SJSA1 (cell line): Measurements from ENCODE around the gene ELOVL2. TPM values are rescaled to one million over a fixed set of nuclear protein-coding genes. Genes with fewer than 3 reads are reported as not detected.

Experiments used
- DNase-seq, 2 experiments: peaks; one replicate each; pipeline ENCODE4 v3.0.0-alpha.2; 2015 to 2020; ENCODE audit warnings: low spot score in 2 of 2, low read depth in 1 of 2
- H3K27ac ChIP-seq: fragments of 250-450 bp; sonication (Bioruptor Pico); 2 replicates; pipeline ENCODE4 v1.5.1; 2020; ENCODE audit warnings: mild to moderate bottlenecking, moderate library complexity
- H3K27me3 ChIP-seq: fragments of 250-450 bp; sonication (Bioruptor Pico); replicated peaks from 2 replicates; pipeline ENCODE4 v1.5.1; 2020; ENCODE audit warnings: mild to moderate bottlenecking, moderate library complexity
- H3K36me3 ChIP-seq: fragments of 250-450 bp; sonication (Bioruptor Pico); 2 replicates; pipeline ENCODE4 v1.5.1; 2020; ENCODE audit warnings: mild to moderate bottlenecking
- H3K4me1 ChIP-seq: fragments of 250-450 bp; sonication (Bioruptor Pico); replicated peaks from 2 replicates; pipeline ENCODE4 v1.6.1; 2021; ENCODE audit warnings: mild to moderate bottlenecking
- H3K4me3 ChIP-seq: fragments of 250-450 bp; sonication (Bioruptor Pico); 2 replicates; pipeline ENCODE4 v1.5.1; 2020; ENCODE audit warnings: mild to moderate bottlenecking
- H3K9me3 ChIP-seq: fragments of 250-450 bp; sonication (Bioruptor Pico); replicated peaks from 2 replicates; pipeline ENCODE4 v1.5.1; 2020; ENCODE audit warnings: mild to moderate bottlenecking
- total RNA-seq: library from RNA; depleted of rRNA; stranded (reverse); fragments of >200 nt; shearing (Covaris generic); gene quantifications from 2 replicates; pipeline ENCODE4 v1.2.3, GENCODE V29; 2014

Gene ELOVL2
- total RNA-seq, 1 experiment from 2014 or later: 10.9 TPM

DNA sequence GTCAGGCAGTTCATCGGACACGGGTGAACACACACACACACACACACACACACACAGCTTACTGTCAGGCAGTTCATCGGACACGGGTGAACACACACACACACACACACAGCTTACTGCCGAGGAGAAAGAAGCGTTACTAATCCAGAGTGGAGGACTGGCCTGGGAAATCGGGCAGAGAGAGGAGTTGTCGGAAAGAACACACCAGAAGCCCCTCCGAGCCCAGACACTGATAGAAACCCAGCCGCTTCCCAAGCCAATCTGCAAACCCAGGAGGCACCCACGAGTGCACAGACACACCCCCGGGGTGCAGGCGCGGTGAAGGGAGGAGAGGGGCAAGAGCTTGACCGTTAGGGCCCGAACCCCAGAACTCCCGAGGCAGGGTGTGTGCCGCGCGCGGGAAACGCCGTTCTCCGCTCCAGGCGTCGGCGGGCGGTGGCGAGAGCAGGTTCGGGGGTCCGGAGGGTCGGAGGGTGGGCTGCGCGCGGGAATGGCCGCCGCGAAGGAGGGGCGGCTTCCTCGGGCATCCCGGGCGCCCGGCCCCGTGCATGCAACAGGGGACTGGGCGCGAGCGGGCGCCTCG is 636 bp downstream of the ELOVL2 start:
- peak in 1 of 2 experiments; percentile 34 for DNase-seq
- Histone ChIP-seq H3K4me3 (peak overlapping the region; percentile 93), H3K9me3 (peaks cover 5% of the 10 kb centered on the region), H3K27ac (no peak overlapping the region), H3K4me1 (peaks cover 13% of the 10 kb centered on the region), H3K27me3 (0 out of 2 replicates have a peak, but pooled peaks cover 3% of the 10 kb centered on the region), H3K36me3 (no peaks in the 10 kb centered on the region)

DNA sequence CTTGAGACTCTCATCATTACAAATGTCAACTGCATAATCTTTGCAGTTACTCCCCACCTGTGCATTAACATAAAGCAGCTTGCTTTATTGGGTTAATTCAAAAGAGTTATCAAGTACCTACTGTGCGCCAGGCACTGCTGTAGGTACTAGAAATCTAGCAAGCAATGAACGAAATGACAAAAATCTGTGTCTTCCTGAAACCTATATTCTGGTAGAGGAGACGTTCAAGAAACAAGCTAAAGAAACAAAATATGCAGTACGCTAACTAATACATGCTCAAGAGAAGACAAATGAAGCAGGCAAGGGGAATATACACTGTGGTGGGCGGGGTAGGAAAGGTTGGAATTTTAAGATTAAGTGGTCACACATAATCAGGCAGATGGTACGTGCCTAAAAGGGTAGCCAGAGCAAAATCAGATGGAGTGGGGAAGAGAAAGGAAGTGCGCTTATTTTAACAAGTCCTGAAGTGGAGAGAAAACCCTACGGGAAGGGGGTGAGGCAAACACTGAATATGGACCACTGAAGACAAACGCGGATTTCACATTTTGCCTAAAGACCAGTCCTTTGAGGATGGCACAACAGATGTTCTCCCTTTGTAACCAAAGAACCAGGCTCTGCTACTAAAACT is 1.2 kb downstream of the ELOVL2 start:
- 0 out of 2 replicates have a peak, but pooled peaks cover 3% of the 10 kb centered on the region for H3K27me3 ChIP-seq
- no peaks in the 10 kb centered on the region for H3K36me3 ChIP-seq
- no peak for DNase-seq
- no peak overlapping the region for H3K27ac ChIP-seq
- H3K4me1 ChIP-seq: peaks cover 13% of the 10 kb centered on the region
- H3K9me3 ChIP-seq: peaks cover 5% of the 10 kb centered on the region
- peak overlapping the region; percentile 93 for H3K4me3 ChIP-seq

DNA sequence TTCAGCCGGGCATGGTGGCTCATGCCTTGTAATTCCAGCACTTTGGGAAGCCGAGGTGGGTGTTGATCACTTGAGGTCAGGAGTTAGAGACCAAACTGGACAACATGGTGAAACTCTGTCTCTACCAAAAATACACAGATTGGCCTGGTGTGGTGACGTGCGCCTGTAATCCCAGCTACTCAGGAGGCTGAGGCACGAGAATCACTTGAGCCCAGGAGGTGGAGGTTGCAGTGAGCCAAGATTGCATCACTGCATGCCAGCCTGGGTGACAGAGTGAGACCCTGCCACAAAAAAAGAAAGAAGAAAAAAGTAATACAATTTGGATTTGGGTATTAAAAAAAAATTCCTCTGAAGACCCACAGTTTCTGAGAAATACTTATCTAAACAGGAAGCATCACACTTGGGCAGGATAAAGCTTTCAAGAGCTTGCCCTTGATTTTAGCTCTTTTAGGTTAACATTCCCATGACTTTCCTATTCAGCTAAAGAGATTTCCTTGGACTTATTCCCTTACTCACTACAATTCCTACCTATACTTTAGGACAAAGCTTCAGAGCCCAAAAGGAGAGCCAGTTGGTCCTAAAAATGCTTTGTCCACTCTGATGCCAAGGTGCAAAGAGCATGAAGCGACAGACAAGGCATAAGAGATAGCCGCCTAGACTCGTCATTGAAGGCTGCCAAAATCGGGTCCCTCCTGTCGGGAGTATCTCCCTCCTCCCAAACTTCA is 1.9 kb downstream of the ELOVL2 start:
- H3K4me1 ChIP-seq: peaks cover 13% of the 10 kb centered on the region
- 0 out of 2 replicates have a peak, but pooled peaks cover 3% of the 10 kb centered on the region for H3K27me3 ChIP-seq
- no peaks in the 10 kb centered on the region for H3K36me3 ChIP-seq
- H3K9me3 ChIP-seq: peaks cover 5% of the 10 kb centered on the region
- H3K27ac ChIP-seq: no peak overlapping the region
- H3K4me3 ChIP-seq: no peak overlapping the region
- DNase-seq: no peak

DNA sequence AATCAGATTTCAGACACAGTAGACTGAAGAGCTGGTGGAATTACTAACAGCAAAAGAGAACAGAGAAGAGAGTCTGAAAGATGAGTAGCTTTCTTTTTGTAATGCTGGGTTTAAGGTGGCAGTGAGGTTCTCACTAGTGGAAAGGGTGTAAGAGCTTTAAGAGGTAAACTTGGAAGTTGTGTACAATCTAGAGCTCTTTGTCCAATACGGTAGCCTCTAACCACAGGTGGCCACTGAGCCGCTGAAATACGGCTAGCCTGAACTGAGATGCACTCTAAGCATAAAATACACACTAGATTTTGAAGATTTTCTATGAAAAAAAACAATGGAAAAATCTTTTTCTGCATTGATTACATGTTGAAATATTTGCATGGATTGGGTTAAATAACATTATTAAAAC is 4.0 kb downstream of the ELOVL2 start:
- H3K9me3 ChIP-seq: peaks cover 5% of the 10 kb centered on the region
- no peaks in the 10 kb centered on the region for H3K36me3 ChIP-seq
- DNase-seq: no peak
- peaks cover 13% of the 10 kb centered on the region for H3K4me1 ChIP-seq
- H3K4me3 ChIP-seq: no peak overlapping the region
- H3K27me3 ChIP-seq: 0 out of 2 replicates have a peak, but pooled peaks cover 3% of the 10 kb centered on the region
- no peak overlapping the region for H3K27ac ChIP-seq

DNA sequence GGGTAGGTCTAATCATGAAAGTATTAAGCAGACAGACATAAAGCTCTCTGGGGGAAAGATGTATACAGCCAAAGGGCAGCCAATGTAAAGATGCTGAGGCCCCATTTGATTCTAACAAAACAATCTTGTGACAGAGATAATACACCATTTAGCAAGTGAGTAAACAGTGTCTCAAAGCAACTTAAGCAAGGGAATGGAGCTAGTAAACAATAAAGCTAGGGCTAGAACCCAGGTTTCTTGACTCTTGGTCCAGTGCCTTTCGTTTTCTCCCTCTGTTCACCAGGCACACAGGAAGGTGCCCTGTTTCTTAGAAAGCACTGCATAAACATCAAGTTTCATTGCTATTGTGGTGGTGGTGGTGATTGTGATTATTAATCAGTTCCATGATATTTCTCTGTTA is 5.1 kb downstream of the ELOVL2 start:
- DNase-seq: no peak
- no peaks in the 10 kb centered on the region for H3K36me3 ChIP-seq
- H3K9me3 ChIP-seq: no peaks in the 10 kb centered on the region
- H3K27me3 ChIP-seq: 0 out of 2 replicates have a peak, but pooled peaks cover 3% of the 10 kb centered on the region
- H3K4me3 ChIP-seq: no peak overlapping the region
- no peak overlapping the region for H3K27ac ChIP-seq
- peaks cover 15% of the 10 kb centered on the region for H3K4me1 ChIP-seq

DNA sequence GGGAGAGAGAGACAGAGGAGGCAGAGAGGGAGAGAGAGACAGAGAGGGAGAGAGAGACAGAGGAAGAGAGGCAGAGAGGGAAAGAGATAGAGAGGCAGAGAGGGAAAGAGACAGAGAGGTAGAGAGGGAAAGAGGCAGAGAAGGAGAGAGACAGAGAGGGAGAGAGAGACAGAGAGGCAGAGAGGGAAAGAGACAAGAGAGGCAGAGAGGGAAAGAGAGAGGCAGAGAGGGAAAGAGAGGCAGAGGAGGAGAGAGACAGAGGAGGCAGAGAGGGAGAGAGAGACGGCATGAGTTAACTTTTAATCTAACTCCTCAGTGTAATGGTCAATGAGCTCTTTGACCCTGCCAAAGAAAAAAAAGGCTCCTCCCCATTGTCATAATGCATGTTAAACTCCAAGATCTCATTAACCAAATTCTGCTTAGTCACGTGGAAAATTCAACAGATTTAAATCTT is 7.1 kb downstream of the ELOVL2 start:
- Histone ChIP-seq H3K4me3 (no peak overlapping the region), H3K4me1 (peaks cover 28% of the 10 kb centered on the region), H3K27ac (no peak overlapping the region), H3K27me3 (no peaks in the 10 kb centered on the region), H3K9me3 (no peaks in the 10 kb centered on the region), H3K36me3 (no peaks in the 10 kb centered on the region)
- DNase-seq: no peak

DNA sequence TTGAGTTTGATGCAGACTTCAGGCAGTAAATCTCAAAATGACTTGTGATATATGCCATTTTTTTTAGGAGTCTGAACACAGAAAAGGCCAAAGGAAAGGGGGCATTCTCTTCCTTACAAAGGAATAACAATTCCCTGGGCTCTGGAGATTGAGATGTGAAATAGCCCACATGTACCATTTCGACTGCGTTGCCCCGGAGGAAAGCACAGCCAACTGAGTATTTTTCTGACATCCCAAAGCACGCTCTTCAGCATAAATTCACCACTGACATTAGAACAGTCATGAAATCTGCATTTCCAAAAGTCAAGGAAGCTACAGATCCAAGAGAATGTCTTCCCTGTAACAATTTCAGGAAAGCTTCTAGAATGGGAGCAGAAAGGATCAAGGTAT is 7.8 kb downstream of the ELOVL2 start:
- Histone ChIP-seq H3K9me3 (no peaks in the 10 kb centered on the region), H3K36me3 (no peaks in the 10 kb centered on the region), H3K27ac (no peak overlapping the region), H3K4me1 (peaks cover 28% of the 10 kb centered on the region), H3K27me3 (no peaks in the 10 kb centered on the region), H3K4me3 (no peak overlapping the region)
- no peak for DNase-seq

DNA sequence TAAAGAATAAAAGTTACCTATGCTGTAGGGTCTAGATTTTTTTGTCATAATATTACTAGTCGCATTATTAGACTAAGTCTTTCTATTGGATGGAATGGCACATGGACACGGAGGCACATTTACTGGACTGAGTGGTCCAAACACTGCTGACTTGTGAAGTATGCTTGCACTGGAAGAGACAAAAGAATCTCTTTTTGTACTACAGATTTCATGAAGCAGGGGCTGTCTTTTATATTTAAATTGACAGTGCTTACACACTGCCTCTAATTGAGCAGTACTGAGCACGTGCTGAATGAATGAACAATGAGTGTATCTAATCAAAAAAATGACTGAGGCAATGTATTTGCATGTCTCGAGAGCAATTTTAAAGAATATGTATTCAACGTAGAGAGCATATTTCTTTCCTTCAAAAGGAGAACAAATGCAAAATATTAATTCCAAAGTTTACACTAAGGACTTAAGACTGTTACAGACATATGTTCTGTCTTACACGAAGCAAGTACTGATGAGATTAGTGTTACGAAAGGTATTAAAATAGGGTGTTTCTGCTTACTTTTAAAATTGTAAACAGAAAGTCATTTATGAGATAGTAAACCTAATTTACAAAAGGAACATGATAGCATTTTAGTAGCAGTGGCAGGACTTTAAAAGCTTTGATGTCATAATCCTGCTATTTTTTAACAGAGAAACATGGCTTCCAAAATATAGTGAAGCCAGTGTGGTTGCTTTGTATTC is 8.3 kb downstream of the ELOVL2 start:
- H3K27me3 ChIP-seq: no peaks in the 10 kb centered on the region
- H3K36me3 ChIP-seq: no peaks in the 10 kb centered on the region
- H3K27ac ChIP-seq: no peak overlapping the region
- peaks cover 28% of the 10 kb centered on the region for H3K4me1 ChIP-seq
- DNase-seq: no peak
- no peaks in the 10 kb centered on the region for H3K9me3 ChIP-seq
- H3K4me3 ChIP-seq: no peak overlapping the region

DNA sequence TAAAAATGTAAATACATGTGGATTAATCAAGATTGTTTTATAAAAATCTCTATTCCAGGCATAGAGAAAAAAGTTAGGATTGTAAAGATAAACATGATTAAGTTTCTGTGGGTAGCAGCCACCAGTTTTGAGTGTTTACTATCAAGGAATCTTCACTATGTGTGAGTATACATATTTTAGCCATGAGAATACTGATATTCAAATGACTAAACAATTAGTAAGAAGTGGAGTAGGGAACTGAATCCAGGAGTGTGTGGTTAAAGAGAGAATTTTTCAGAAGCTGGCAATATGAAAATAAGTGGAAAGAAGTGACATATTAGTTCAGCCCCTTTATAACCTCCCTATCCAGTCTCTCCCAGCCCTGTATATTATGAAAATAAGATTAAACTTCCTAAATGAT is 10.3 kb downstream of the ELOVL2 start:
- Histone ChIP-seq H3K27ac (peak overlapping the region; percentile 66), H3K27me3 (no peaks in the 10 kb centered on the region), H3K9me3 (no peaks in the 10 kb centered on the region), H3K4me3 (no peak overlapping the region), H3K36me3 (no peaks in the 10 kb centered on the region), H3K4me1 (peaks cover 24% of the 10 kb centered on the region)
- peak in 1 of 2 experiments; percentile 64 for DNase-seq

DNA sequence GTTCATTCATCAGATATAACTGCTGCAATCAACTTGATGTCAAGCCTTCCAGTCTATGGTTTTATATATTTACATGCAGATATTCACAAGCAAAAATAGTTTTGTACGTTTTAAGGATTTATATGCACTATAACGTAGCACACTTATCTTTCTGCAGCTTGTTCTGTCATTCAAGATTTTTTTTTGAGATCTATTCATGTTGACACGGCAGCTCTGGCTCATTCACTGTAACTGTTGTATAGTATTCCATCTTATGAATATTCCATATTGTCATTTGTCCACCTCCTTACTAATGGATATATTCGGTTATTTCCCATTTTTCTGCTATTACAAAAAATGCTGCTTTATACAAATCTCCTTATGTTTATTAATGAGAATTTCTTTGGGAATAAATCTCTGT is 13.2 kb downstream of the ELOVL2 start:
- Histone ChIP-seq H3K4me1 (peaks cover 24% of the 10 kb centered on the region), H3K27me3 (no peaks in the 10 kb centered on the region), H3K36me3 (no peaks in the 10 kb centered on the region), H3K27ac (no peak overlapping the region), H3K9me3 (no peaks in the 10 kb centered on the region), H3K4me3 (no peak overlapping the region)
- no peak for DNase-seq

DNA sequence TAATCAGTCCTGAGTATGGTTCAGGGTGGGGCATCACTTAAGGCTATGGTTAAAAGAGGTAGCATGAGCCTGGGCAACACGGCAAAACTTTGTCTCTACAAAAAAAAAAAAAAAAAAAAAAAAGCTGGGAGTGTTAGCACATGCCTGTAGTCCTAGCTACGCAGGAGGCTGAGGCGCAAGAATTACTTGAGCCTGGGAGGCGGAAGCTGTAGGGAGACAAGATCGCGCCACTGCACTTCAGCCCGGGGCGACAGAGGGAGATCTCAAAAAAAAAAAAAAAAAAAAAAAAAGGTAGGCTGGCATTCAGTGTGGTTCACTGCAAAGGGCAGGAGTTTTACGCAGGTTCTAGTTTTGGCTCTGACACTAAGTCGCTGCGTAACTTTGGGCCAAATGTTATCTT is 15.1 kb downstream of the ELOVL2 start:
- DNase-seq: no peak
- Histone ChIP-seq H3K4me1 (peaks cover 17% of the 10 kb centered on the region), H3K9me3 (no peaks in the 10 kb centered on the region), H3K27ac (no peak overlapping the region), H3K36me3 (no peaks in the 10 kb centered on the region), H3K27me3 (no peaks in the 10 kb centered on the region), H3K4me3 (no peak overlapping the region)

DNA sequence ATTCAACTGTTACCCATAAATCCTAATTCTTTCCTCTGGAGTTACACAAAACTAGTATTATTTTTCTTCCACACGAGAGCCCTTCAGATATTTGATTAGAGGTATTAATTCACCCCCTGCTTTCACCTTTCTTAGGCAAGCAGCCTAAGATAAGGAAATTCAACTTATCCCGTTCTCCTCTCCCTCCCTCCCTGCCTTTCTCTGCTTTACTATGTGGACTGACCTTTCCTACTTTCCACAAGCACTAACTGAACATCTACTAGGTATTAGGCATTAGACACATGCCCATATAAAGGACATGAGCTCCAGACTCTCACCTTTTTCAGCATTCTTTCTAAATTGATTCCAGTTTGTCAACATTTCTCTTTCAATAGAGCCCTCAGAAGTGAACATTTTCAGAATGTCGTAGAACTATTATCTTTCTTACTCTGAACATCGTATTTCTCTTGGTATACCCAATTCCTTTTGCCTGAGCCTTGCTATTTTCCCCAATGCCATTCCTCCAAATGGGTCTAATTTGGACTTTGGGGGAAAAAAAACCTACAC is 16.5 kb downstream of the ELOVL2 start:
- Histone ChIP-seq H3K27me3 (no peaks in the 10 kb centered on the region), H3K4me3 (no peak overlapping the region), H3K27ac (no peak overlapping the region; the same call in 1 of the 2 replicates), H3K9me3 (no peaks in the 10 kb centered on the region), H3K36me3 (no peaks in the 10 kb centered on the region), H3K4me1 (peaks cover 4% of the 10 kb centered on the region)
- no peak for DNase-seq

DNA sequence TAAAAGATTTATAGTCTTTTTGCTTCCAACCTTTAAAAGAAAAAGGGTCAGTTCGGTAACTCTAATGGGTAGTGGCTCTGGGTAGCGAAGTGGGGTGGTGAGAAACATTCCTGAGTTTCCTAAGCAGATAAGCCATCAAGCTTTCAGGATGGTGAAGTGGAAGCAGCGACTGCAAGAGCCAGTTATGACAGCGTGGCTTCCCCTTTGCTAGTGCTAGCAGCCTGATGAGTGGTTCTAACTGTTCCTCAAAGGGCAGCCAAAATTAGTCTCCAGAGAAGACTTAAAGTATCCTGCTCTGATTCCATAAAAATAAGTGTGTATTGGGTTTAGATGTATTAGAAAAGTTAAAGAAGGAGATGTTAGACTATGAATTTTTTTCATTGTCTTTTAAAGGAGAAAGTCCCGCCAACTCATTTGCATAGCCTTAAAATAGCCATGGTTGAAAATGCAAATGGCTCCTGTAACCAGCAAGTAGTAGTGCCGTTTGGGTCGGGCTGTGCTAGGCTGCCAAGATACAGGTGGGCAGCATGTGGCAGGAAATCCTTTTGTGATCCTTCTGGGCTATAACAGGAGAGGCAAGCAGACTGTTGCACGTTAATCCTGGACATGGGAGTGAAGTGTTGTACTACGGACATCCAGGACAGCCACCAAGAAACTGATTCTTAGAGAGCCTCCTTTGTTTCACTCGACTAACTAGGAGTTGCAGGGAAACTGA is 18.0 kb downstream of the ELOVL2 start:
- H3K36me3 ChIP-seq: no peaks in the 10 kb centered on the region
- no peak for DNase-seq
- no peaks in the 10 kb centered on the region for H3K4me1 ChIP-seq
- no peaks in the 10 kb centered on the region for H3K9me3 ChIP-seq
- no peaks in the 10 kb centered on the region for H3K27me3 ChIP-seq
- H3K27ac ChIP-seq: no peak overlapping the region
- no peak overlapping the region for H3K4me3 ChIP-seq
